NT2/D1 (cell line): Measurements from ENCODE around the gene RDH5.
"Not testable (repeated sequence)": the region's sequence is repeated elsewhere in the genome, so short reads cannot be mapped to it uniquely, and the experiment has no call there.

Source experiments
- DNase-seq: peaks from one replicate; pipeline ENCODE4 v3.0.0-alpha.2; 2011; ENCODE audit warnings: low read depth, low spot score
- H3K27me3 ChIP-seq: 2 replicates; pipeline ENCODE4 v1.6.0; 2011; ENCODE audit warnings: mild to moderate bottlenecking; ENCODE audit not compliant: insufficient read length, insufficient read depth
- H3K36me3 ChIP-seq: 2 replicates; pipeline ENCODE4 v1.6.1; 2011; ENCODE audit warnings: mild to moderate bottlenecking, low read length, mixed read lengths; ENCODE audit not compliant: insufficient read depth, insufficient read length
- H3K4me1 ChIP-seq: 2 replicates; pipeline ENCODE4 v1.5.1; 2011; ENCODE audit not compliant: insufficient read depth, insufficient read length
- H3K4me3 ChIP-seq: 2 replicates; pipeline ENCODE4 v1.5.1; 2011; ENCODE audit warnings: low read depth; ENCODE audit not compliant: insufficient read length
- H3K9ac ChIP-seq: 2 replicates; pipeline ENCODE4 v1.6.0; 2011; ENCODE audit warnings: low read depth; ENCODE audit not compliant: insufficient read length
- H3K9me3 ChIP-seq: 2 replicates; pipeline ENCODE4 v1.5.1; 2011; ENCODE audit warnings: mild to moderate bottlenecking, low read length; ENCODE audit not compliant: insufficient read depth
- SUZ12 ChIP-seq: IDR thresholded peaks from 2 replicates; pipeline ENCODE4 v1.6.1; 2011; ENCODE audit not compliant: insufficient read length, insufficient read depth; ENCODE audit errors: extremely low read depth
- YY1 ChIP-seq: IDR thresholded peaks from 2 replicates; pipeline ENCODE4 v1.6.1; 2011; ENCODE audit not compliant: insufficient read length, insufficient read depth
- ZNF274 ChIP-seq: IDR thresholded peaks from 2 replicates; pipeline ENCODE4 v1.6.1; 2011; ENCODE audit warnings: mild to moderate bottlenecking, low read depth, low read length

Gene RDH5

DNA sequence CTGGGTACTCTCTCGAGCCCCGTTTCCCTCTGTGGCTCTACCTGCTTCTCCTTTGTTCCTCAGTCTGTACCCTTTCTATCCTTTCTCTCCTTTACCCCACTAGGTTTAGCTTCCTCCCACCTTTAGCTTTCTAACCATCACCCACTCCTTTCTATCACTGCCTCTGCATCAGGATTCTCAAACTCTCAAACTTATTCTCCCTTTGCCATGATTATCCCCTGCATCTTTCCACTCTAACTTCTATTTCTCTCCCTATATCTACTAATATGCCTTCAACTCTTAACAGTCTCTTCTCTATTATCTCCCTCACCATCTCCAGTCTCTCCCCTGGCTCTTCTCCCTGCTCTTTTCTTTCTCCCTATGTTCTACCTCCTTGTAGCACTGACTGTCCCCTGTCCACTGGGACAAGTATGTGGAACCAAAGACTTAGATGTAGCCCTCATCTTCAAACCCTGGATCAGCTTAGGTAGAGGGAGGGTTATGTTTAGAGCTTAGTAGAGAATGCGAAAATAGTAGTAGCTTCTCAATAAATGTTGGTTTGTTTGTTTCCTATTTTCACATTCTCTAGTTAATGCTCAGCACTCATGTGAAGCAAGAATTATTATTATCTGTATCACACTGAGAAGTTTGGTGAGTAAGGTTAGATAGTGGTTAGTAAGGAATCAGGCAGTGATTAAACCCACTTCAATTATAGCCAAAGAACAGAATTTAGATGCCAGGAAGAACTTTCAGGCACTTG, 26.1 kb downstream of the RDH5 start:
- Histone ChIP-seq H3K9ac (peak overlapping the region; percentile 79), H3K4me3 (peak overlapping the region; percentile 35), H3K27me3 (peaks cover 3% of the 10 kb centered on the region), H3K9me3 (no peaks in the 10 kb centered on the region), H3K4me1 (peaks cover 12% of the 10 kb centered on the region), H3K36me3 (peaks cover 34% of the 10 kb centered on the region)
- no peak for TF ChIP-seq SUZ12
- TF ChIP-seq YY1: no peak
- no peak for TF ChIP-seq ZNF274
- DNase-seq: no peak

- TF ChIP-seq ZNF274 (no peak), YY1 (no peak), SUZ12 (no peak)
- DNase-seq: no peak
- Histone ChIP-seq H3K4me3 (no peak overlapping the region), H3K4me1 (peaks cover 12% of the 10 kb centered on the region), H3K9me3 (no peaks in the 10 kb centered on the region), H3K27me3 (peaks cover 2% of the 10 kb centered on the region), H3K36me3 (peaks cover 39% of the 10 kb centered on the region), H3K9ac (no peak overlapping the region)
Measured at GRCh38 chr12:55746913-55747231, 26.7 kb downstream of the RDH5 start.

DNA sequence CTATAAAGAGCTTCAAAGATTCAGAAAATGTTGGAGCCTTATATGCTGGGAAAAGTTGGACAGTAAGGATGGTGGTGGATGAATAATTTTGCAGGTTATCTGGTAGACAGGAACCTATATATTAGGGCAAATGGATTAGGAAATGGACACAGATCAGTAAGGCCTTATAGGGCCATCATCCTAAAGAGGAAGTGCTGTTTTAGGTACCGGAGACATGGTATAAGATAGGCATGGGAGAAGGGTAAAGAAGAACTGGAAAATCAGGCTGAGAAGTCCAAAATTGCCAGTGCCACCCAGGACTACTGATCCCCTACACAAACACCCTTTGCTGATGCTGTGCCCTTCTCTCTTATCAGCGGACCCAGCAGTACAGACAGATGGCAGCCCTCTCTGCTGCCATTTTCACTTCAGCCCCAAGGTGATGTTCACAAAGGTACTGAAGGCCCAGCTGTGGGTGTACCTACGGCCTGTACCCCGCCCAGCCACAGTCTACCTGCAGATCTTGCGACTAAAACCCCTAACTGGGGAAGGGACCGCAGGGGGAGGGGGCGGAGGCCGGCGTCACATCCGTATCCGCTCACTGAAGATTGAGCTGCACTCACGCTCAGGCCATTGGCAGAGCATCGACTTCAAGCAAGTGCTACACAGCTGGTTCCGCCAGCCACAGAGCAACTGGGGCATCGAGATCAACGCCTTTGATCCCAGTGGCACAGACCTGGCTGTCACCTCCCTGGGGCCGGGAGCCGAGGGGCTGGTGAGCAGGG, 28.2 kb downstream of the RDH5 start:
- Histone ChIP-seq H3K27me3 (no peaks in the 10 kb centered on the region), H3K4me3 (no peak overlapping the region), H3K4me1 (peaks cover 10% of the 10 kb centered on the region), H3K9me3 (no peaks in the 10 kb centered on the region), H3K9ac (no peak overlapping the region), H3K36me3 (peaks cover 54% of the 10 kb centered on the region)
- DNase-seq: no peak
- TF ChIP-seq YY1 (no peak), ZNF274 (no peak), SUZ12 (no peak)

- peaks cover 91% of the 10 kb centered on the region for H3K36me3 ChIP-seq
- no peak overlapping the region for H3K4me3 ChIP-seq
- H3K4me1 ChIP-seq: no peaks in the 10 kb centered on the region
- DNase-seq: no peak
- no peak for TF ChIP-seq YY1
- H3K27me3 ChIP-seq: no peaks in the 10 kb centered on the region
- no peak overlapping the region for H3K9ac ChIP-seq
- H3K9me3 ChIP-seq: no peaks in the 10 kb centered on the region
Measured at GRCh38 chr12:55755246-55755645, 35.1 kb downstream of the RDH5 start.

DNA sequence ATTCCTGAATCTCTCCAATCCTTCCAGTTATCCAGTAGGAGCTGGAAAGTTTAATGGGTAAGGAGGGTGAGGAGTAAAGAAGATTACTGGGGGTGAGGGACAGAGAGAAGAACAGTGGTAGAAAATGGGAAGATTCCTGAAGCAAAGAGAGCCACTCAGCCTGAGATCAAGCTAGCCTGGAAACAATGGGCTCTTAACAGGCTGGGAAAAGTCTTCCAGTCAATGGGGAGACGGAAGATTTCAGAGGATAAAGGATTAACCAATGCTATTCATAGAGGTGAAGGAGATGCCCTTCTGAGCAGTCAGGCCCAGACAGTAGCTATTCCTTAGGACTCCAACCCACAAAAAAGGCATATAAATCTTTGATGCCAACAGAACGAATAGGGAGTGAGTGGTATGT, 37.5 kb downstream of the RDH5 start:
- no peaks in the 10 kb centered on the region for H3K4me1 ChIP-seq
- H3K9ac ChIP-seq: no peak overlapping the region
- H3K4me3 ChIP-seq: no peak overlapping the region
- H3K9me3 ChIP-seq: no peaks in the 10 kb centered on the region
- no peak for DNase-seq
- no peaks in the 10 kb centered on the region for H3K27me3 ChIP-seq
- peaks cover 83% of the 10 kb centered on the region for H3K36me3 ChIP-seq
- no peak for TF ChIP-seq ZNF274
- no peak for TF ChIP-seq YY1
- no peak for TF ChIP-seq SUZ12

DNA sequence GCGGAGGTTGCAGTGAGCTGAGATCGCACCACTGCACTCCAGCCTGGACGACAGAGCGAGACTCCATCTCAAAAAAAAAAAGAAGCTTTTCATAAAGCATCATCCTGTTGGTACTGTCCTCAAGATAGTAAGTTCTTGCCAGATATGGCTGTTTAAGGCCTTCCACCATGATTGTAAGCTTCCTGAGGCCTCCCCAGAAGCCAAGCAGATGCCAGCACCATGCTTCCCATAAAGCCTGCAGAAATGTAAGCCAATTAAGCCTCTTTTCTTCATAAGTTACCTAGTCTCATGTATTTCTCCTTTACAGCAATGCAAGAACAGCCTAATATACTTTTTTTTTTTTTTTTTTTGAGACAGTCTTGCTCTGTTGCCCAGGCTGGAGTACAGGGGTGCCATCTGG, 38.4 kb downstream of the RDH5 start:
- peaks cover 82% of the 10 kb centered on the region for H3K36me3 ChIP-seq
- H3K9me3 ChIP-seq, H3K9ac ChIP-seq, H3K4me1 ChIP-seq, H3K27me3 ChIP-seq, H3K4me3 ChIP-seq, DNase-seq: not testable (repeated sequence)

DNA sequence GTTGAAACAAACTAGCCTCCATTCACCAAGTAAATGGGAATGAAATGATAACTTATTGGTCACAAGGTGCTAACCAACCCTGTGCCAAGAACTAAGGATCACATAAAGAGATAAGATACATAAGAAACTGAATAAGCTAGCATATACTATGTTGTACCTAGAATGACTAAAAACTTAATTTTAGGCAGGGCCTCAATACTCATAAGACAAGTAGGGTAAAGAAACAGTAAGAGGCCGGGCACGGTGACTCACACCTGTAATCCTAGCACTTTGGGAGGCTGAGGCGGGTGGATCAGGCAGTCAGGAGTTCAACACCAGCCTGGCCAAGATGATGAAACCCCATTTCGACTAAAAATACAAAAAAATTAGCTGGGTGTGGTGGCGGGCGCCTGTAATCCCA, 40.5 kb downstream of the RDH5 start:
- Histone ChIP-seq H3K27me3 (no peaks in the 10 kb centered on the region), H3K36me3 (peaks cover 72% of the 10 kb centered on the region), H3K4me1 (no peaks in the 10 kb centered on the region), H3K9me3 (no peaks in the 10 kb centered on the region), H3K9ac (no peak overlapping the region), H3K4me3 (no peak overlapping the region)
- no peak for DNase-seq
- TF ChIP-seq SUZ12: no peak
- no peak for TF ChIP-seq YY1
- no peak for TF ChIP-seq ZNF274
